Activated naive CD4-positive, alpha-beta T cell treated with anti-CD3 and anti-CD28 coated beads, Interleukin-2, amount 50 U/mL, for 72 hours (primary cell): ENCODE data around the gene ZBP1. TPM values are rescaled to one million over a fixed set of nuclear protein-coding genes. Genes with fewer than 3 reads are reported as not detected.

ENCODE experiments used
- ATAC-seq, 2 donors: fragments of 150-1000 bp; cut with Tn5 transposase; 2 replicates each; pipeline ENCODE4 v1.10.0; 2021; ENCODE audit warnings: mild to moderate bottlenecking in 2 of 2, moderate library complexity in 2 of 2
- DNase-seq, 2 donors: peaks; one replicate each; pipeline ENCODE4 v3.0.0; 2021 to 2022; ENCODE audit warnings: low spot score in 2 of 2
- H3K27ac Mint-ChIP-seq, 2 donors: one replicate each; pipeline ENCODE4 v1.8.0; 2022; ENCODE audit warnings: mild to moderate bottlenecking in 2 of 2, mixed read lengths in 2 of 2
- H3K36me3 Mint-ChIP-seq, 2 donors: one replicate each; pipeline ENCODE4 v1.8.0; 2022; ENCODE audit warnings: mixed read lengths in 2 of 2
- H3K9me3 Mint-ChIP-seq, 2 donors: one replicate each; pipeline ENCODE4 v1.8.0; 2022; ENCODE audit warnings: mixed read lengths in 2 of 2
- total RNA-seq, 2 donors: library from RNA; stranded (reverse); gene quantifications; one replicate each; pipeline ENCODE4 v1.2.3, GENCODE V29; 2022

ZBP1 gene
- total RNA-seq, 2 donors from 2014 or later, result 0.16 to 1.1 TPM

DNA sequence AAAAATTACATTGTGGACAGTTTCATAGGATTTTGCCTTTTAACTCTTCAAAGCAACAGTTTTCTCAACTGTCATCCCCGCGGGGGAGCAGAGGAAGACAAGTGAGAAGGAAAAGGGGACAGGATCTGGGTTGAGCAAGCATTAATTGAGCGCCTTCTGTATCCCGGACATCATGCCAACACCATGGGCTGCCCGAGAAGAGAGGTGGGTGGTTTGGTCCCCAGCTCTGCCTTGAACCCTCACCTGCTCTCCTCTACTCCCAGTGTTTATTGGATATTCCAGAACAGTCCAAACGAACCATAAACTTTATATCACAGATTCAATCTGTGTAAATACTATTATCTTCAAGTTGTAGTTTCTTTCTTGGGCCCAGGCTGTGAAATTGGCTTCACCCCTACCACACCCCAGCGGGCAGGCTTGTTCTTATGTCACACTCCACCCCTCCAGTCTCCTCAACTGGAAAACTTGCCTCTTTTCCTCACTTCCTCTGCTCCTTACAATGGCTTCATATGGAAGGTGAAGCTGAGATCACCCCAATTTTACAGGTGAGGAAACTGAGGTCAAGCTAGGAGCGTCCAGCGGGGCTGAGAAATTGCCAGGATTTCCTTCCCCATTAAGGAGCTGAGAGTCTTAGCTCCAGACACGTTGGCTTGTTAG is 53.3 kb downstream of the ZBP1 start:
- no peak for ATAC-seq
- DNase-seq, result no peak
- H3K36me3 Mint-ChIP-seq, result no peaks in the 10 kb centered on the region
- no peaks in the 10 kb centered on the region for H3K9me3 Mint-ChIP-seq
- H3K27ac Mint-ChIP-seq, result no peak overlapping the region

DNA sequence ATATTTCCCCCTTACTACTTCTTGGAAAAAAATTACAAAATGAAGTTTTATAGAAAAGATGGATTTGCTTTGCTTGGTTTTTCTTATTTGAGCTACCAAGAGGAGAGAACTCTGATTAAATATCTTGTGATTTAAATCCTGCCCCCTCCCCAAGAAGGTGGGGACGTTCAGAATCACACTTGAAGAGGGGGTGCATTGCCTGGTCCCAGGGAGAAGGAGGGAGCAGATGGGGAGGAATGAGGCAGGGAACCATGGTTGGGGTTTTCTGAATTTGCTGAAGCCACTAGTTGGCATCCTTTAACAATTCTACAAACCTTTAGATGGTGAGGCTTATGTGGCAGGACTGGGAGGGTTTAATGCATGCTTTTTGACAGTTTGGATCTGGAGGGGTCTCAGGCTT is 53.8 kb downstream of the ZBP1 start:
- no peak for DNase-seq
- Mint-ChIP-seq H3K9me3 (no peaks in the 10 kb centered on the region), H3K27ac (peak overlapping the region in 1 of 2 donors; percentile 55), H3K36me3 (no peaks in the 10 kb centered on the region)
- no peak for ATAC-seq

DNA sequence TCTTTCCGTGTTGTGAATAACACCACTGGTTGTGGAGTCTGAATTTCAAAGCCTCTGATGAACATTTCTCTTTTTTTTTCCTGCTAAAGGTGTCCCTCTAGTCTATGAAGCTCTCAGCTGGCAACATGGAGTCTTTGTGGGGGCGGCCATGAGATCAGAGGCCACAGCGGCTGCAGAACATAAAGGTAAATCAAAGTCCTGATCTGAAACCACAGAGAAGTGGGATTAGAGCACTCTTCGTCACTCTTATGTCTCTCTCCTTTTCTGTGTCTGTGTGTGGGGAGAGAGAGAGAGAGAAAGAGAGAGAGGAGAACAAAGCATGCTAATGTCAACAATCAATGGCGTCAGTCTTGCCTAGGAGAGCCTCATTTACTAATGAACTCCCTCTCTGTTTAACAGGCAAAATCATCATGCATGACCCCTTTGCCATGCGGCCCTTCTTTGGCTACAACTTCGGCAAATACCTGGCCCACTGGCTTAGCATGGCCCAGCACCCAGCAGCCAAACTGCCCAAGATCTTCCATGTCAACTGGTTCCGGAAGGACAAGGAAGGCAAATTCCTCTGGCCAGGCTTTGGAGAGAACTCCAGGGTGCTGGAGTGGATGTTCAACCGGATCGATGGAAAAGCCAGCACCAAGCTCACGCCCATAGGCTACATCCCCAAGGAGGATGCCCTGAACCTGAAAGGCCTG is 55.1 kb downstream of the ZBP1 start:
- Mint-ChIP-seq H3K27ac (no peak overlapping the region), H3K9me3 (no peaks in the 10 kb centered on the region), H3K36me3 (no peaks in the 10 kb centered on the region)
- DNase-seq (no peak), ATAC-seq (no peak)

DNA sequence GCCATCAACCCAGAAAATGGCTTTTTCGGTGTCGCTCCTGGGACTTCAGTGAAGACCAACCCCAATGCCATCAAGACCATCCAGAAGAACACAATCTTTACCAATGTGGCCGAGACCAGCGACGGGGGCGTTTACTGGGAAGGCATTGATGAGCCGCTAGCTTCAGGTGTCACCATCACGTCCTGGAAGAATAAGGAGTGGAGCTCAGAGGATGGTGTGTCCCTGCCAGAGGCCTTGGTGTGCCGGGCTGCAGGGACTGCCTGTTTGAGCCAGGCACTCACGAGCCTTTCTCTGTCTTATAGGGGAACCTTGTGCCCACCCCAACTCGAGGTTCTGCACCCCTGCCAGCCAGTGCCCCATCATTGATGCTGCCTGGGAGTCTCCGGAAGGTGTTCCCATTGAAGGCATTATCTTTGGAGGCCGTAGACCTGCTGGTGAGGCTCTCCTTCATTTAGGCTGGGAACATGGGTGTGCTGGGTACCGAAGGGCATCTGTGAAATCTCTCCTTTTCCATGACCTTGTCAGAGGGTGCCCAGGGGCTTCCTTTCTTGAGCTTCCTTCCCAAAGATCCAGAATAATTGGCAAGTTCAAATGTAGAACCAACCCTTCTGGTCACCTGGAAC is 55.9 kb downstream of the ZBP1 start:
- ATAC-seq, result no peak
- no peaks in the 10 kb centered on the region for H3K9me3 Mint-ChIP-seq
- DNase-seq, result no peak
- no peak overlapping the region for H3K27ac Mint-ChIP-seq
- H3K36me3 Mint-ChIP-seq, result no peaks in the 10 kb centered on the region

DNA sequence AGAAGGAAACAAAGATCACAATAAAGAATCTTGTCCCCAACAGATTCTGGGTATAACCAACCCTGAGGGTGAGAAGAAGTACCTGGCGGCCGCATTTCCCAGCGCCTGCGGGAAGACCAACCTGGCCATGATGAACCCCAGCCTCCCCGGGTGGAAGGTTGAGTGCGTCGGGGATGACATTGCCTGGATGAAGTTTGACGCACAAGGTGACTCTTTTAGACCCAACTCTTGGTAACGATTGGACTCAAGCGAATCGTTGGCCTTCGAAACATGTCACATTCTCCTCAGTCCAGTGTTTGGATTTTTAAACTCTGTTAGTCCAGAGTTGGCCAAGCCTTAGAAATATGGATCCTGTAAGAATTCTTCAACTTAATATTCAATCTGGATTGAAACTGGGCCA is 56.7 kb downstream of the ZBP1 start:
- ATAC-seq (no peak), DNase-seq (no peak)
- Mint-ChIP-seq H3K36me3 (no peaks in the 10 kb centered on the region), H3K27ac (no peak overlapping the region), H3K9me3 (no peaks in the 10 kb centered on the region)

DNA sequence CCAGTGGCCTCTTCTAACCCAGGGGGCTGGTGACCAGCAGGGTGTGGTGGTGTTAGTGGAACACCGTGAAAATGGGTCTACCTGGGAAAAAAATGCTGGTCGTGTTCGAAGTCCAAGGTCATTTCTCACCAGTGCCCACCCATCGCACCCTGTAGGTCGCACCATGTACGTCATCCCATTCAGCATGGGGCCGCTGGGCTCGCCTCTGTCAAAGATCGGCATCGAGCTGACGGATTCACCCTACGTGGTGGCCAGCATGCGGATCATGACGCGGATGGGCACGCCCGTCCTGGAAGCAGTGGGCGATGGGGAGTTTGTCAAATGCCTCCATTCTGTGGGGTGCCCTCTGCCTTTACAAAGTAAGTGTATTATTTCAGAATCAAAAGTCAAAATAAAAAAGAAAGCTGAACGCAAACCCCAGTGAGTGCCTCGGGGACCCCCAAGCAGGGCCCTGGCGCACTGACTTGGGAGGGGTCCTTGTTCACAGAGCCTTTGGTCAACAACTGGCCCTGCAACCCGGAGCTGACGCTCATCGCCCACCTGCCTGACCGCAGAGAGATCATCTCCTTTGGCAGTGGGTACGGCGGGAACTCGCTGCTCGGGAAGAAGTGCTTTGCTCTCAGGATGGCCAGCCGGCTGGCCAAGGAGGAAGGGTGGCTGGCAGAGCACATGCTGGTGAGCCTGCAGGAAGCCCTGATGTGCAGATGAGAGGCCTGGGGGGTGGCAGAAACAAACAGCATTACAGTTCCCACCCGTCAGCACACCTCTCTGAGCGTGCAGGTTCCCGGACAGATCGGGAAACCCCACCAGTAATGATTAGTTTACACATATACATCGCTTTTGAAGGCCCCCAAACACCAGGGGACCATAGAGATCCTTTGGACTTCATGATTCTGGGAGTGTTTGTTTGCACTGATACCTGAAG is 57.4 kb downstream of the ZBP1 start:
- H3K27ac Mint-ChIP-seq, result no peak overlapping the region
- H3K9me3 Mint-ChIP-seq, result no peaks in the 10 kb centered on the region
- no peaks in the 10 kb centered on the region for H3K36me3 Mint-ChIP-seq
- DNase-seq (no peak), ATAC-seq (no peak)

DNA sequence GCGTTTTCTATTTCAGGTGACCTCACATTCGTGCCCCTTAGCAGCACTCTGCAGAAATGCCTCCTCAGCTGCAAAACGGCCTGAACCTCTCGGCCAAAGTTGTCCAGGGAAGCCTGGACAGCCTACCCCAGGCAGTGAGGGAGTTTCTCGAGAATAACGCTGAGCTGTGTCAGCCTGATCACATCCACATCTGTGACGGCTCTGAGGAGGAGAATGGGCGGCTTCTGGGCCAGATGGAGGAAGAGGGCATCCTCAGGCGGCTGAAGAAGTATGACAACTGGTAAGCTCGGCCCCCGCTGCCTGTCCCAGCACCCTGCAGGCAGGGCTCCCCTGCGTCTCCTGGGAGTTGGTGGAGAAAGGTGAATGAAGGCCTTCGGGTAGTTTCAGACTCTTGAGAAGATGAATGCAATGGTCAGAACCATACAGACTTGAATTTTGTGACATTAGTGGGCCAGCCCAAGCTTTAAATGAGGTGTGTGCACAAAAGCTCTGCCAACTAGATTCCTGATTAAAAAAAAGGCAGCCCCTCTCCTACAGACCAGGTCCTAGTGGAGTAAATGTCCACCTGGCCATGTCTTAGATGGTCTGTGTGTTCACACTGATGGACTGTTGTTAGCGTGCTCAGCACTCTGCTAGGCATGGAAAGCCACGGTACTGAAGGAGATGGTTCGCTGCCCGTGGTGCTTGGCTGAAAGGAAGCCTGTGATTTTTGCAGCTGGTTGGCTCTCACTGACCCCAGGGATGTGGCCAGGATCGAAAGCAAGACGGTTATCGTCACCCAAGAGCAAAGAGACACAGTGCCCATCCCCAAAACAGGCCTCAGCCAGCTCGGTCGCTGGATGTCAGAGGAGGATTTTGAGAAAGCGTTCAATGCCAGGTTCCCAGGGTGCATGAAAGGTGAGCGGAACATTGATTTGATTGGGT is 58.6 kb downstream of the ZBP1 start:
- no peaks in the 10 kb centered on the region for H3K9me3 Mint-ChIP-seq
- no peak overlapping the region for H3K27ac Mint-ChIP-seq
- ATAC-seq (no peak), DNase-seq (no peak)
- no peaks in the 10 kb centered on the region for H3K36me3 Mint-ChIP-seq

DNA sequence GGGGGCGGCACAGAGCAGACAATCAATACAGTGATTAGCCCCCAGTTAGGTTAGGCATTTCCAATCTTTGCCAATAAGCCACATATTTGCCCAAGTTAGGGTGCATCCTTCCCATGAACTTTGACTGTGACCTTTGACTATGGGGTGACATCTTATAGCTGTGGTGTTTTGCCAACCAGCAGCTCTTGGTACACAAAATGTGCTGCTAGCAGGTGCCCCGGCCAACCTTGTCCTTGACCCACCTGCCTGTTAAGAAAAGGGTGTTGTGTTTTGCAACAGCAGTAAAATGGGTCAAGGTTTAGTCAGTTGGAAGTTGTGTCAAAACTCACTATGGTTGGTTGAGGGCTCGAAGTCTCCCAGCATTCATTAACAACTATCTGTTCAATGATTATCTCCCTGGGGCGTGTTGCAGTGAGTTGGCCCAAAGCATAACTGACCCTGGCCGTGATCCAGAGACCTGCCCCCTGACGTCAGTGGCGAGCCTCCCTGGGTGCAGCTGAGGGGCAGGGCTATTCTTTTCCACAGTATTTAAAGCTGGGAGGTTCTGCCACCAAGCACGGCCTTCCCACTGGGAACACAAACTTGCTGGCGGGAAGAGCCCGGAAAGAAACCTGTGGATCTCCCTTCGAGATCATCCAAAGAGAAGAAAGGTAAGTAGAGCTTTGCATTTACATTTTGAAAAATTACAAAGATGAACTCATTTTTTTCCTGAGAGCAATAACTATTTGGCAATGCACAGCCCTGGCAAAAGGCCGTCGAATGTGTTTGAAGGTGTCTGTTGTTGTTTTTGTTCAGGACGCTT is 59.5 kb downstream of the ZBP1 start, which contains the start of gene PCK1:
Gene PCK1, plus strand, starts transcription at position 557 of the 802 bp plus-strand sequence. CDS start 302 bp downstream, outside the sequence.
- DNase-seq (no peak), ATAC-seq (no peak)
- Mint-ChIP-seq H3K36me3 (no peaks in the 10 kb centered on the region), H3K9me3 (no peaks in the 10 kb centered on the region), H3K27ac (no peak within 1 kb of the TSS)

DNA sequence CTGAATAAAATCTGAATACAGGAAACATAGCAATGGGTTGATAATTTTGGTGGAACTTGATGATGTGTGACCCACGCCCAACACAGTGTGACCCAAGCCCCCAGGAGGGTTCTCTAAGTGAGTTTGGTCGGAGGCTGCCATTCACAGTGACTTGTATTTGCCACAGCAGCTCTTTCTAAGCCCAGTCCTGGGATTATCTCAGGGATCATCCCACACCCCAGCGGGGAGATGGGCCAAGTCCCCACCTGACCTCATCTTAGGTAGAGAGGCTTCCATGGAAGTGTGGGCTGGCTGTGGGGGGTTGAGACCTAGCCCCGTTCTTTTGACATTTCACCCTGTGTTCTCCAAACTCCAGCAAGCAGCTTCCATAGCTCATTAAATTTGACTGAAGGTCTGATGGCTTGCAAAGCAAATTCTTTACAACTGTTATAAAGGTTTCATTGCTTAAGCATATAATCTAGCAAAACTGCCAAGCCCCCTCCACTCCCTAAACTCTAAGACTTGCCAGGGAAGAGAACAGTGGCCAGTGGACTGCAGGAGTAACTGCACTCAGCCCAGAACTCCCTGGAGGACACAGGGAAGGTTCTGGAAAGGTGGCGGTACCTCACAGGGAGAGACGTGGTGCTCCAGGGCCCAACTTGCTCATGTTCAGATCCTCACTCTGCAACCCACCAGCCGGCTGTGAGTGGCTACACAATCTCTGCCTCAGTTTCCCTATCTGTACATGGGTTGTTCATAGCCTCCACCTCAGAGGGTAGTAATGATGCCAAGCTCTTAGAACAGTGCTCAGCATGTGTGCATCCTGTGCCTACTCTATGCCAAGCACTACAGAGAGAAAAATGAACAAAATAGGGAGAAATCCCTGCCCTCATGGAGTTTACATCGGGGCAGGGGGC is 60.3 kb downstream of the ZBP1 start:
- ATAC-seq, result no peak
- Mint-ChIP-seq H3K9me3 (no peaks in the 10 kb centered on the region), H3K36me3 (no peaks in the 10 kb centered on the region), H3K27ac (no peak overlapping the region)
- no peak for DNase-seq

DNA sequence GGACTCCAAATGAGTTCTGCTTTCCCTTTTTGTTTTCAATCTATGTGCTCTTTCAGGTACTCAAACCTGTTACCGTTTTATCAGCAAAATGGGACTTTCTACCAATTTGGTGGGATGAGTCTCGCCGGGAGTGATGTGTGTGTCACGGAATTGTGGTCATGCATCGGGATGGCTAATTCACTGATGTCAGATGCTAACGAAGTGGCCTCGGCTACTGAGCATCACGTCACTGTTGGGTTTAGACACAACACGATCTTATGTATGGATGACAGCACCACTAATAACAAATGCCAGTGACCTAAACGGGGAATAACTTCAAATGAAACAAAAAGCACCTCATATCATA is 61.0 kb downstream of the ZBP1 start:
- Mint-ChIP-seq H3K27ac (no peak overlapping the region), H3K9me3 (no peaks in the 10 kb centered on the region), H3K36me3 (no peaks in the 10 kb centered on the region)
- ATAC-seq (no peak), DNase-seq (no peak)

DNA sequence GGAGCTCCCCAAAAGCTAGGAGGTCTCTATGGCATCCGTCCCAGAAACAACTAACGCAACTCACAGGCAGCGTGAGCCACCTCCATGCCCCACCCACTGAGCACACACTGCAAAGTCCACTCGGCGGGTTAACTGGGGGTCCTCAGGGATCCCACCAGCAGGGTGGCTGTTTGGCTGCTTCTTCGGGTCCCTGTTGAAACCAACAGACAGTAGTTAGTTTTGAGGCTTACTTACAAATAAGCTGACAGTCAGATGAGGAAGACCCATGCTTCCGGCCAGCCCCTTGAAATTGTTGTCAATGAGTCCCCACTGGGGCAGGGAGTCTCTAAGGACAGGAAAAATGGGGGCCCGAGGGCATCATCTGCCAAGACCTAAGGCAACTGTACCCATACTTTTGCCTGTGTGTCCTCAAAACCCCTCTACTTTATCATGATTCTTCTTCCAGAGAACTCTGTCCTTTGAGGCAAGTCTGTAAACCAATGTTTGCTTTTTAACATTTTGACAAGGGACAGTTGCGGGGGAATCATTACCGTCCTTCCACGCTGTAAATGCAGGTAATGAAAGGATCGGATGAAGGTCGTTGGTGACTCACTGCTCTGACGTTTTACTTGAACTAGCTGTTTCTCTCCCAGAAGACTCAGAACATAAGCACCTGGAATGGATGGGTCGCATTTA is 61.5 kb downstream of the ZBP1 start:
- H3K27ac Mint-ChIP-seq, result no peak overlapping the region
- no peak for ATAC-seq
- H3K36me3 Mint-ChIP-seq, result no peaks in the 10 kb centered on the region
- DNase-seq, result no peak
- H3K9me3 Mint-ChIP-seq, result no peaks in the 10 kb centered on the region

DNA sequence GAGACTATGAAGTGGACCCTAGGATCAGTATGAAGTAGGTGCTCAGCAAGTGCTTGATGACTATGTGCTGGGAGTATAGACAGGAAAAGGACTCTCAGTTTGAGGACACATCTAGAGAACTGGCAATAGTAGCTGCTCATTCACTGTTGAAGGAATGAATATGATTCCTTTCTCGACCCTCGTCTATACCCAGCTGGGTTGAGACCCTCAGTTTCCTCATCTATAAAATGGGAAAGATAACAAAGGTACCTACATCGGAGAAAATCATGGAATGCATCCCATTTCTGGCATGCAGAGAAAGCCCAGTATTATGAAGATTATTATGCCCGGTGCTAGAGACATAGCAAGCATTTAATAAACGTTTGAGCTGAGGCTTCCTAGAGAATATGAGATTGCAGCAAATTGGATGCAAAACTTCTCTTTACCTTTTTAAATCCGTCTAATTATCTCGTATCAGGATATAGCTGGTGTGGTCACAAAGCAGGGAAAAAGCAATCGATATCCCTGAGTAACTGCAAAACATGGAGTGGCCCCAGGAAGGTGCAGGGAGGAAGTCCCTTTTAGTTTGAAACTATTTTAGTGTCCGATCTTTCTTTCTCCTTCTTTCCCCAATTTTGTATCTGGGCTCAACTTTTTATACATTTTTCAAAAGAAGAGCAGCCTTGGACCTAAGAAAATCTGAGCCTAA is 62.2 kb downstream of the ZBP1 start:
- ATAC-seq (no peak), DNase-seq (no peak)
- H3K27ac Mint-ChIP-seq, result no peak overlapping the region
- H3K9me3 Mint-ChIP-seq, result no peaks in the 10 kb centered on the region
- H3K36me3 Mint-ChIP-seq, result no peaks in the 10 kb centered on the region

DNA sequence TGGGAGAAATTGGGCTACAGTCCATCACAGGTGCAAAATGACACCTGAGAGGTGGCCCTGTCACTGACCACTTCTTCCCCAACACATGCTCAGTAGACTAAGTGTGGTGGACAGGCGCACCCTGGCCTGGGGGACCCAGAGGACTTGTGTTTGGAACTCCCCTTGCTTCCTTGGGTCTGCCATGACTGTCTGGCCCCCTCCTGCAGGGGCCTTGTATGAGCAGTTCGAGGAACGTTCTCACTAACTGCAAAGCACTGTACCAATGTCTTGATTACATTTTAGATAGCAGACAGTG is 63.3 kb downstream of the ZBP1 start:
- peak overlapping the region in 1 of 2 donors; percentile 84 for H3K27ac Mint-ChIP-seq
- H3K36me3 Mint-ChIP-seq, result no peaks in the 10 kb centered on the region
- DNase-seq (no peak), ATAC-seq (no peak)
- no peaks in the 10 kb centered on the region for H3K9me3 Mint-ChIP-seq
